ENCODE results near the gene NPAS2.

NPAS2 gene

GRCh38 chr2:100923461-100924060 lies 103.6 kb downstream of the NPAS2 start:
- no peak for DNase-seq

GRCh38 chr2:100924122-100924519 lies 104.2 kb downstream of the NPAS2 start:
- no peak for DNase-seq

- no peak for DNase-seq
Observed at GRCh38 chr2:100924520-100925451, 104.8 kb downstream of the NPAS2 start.

GRCh38 chr2:100928235-100928634 lies 108.3 kb downstream of the NPAS2 start:
- no peak for DNase-seq

GRCh38 chr2:100929147-100929546 lies 109.2 kb downstream of the NPAS2 start:
- no peak for DNase-seq

- DNase-seq, result no peak
Observed at GRCh38 chr2:100934504-100935371, 114.8 kb downstream of the NPAS2 start.

- DNase-seq, result no peak
Observed at GRCh38 chr2:100935372-100935752, 115.4 kb downstream of the NPAS2 start.

- no peak for DNase-seq
Observed at GRCh38 chr2:100936070-100936741, 116.3 kb downstream of the NPAS2 start.

GRCh38 chr2:100936972-100937542 lies 117.1 kb downstream of the NPAS2 start:
- no peak for DNase-seq

GRCh38 chr2:100938031-100939026 lies 118.4 kb downstream of the NPAS2 start:
- no peak for DNase-seq

GRCh38 chr2:100939445-100939844 lies 119.5 kb downstream of the NPAS2 start:
- no peak for DNase-seq

- DNase-seq, result no peak
Observed at GRCh38 chr2:100940240-100940639, 120.3 kb downstream of the NPAS2 start.

GRCh38 chr2:100940766-100941645 lies 121.1 kb downstream of the NPAS2 start:
- no peak for DNase-seq

GRCh38 chr2:100941646-100942240 lies 121.8 kb downstream of the NPAS2 start:
- DNase-seq, result no peak

GRCh38 chr2:100944617-100945432 lies 124.9 kb downstream of the NPAS2 start:
- DNase-seq, result no peak

GRCh38 chr2:100945433-100945740 lies 125.4 kb downstream of the NPAS2 start:
- no peak for DNase-seq

GRCh38 chr2:100945930-100946607 lies 126.1 kb downstream of the NPAS2 start:
- DNase-seq, result no peak
